ENCODE measurements around the gene MTHFD1L. TPM values are rescaled to one million over a fixed set of nuclear protein-coding genes. Genes with fewer than 3 reads are reported as not detected.
A peak's percentile ranks its signal among the peaks of the same experiment; 100 is the strongest.
"Not testable (repeated sequence)": the region's sequence is repeated elsewhere in the genome, so short reads cannot be mapped to it uniquely, and the experiment has no call there.

The MTHFD1L gene
- total RNA-seq, 1 donor from 2014 or later, result 66.0 TPM

DNA sequence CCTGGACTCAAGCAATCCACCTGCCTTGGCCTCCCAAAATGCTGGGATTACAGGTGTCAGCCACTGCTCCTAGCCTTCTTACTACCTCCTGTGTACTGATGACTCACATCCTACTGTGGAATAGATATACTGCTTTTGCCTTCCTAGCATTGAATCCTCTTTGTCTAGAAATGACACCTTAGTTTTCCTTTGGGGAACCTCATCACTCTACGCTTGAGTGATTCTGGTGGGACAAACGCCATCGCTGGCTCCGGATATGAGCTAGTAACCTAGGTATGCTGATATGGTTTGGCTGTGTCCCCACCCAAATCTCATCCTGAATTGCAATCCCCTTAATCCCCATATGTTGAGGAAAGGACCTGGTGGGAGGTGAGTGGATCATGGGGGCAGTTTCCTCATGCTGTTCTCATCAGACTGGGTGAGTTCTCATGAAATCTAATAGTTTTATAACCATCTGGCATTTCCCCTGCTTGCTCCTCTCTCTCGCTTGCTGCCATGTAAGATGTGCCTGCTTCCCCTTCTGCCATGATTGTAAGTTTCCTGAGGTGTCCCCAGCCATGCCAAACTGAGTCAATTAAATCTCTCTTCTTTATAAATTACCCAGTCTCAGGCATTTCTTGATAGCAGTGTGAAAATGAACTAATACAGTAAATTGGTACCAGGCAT, 261.8 kb downstream of the MTHFD1L start:
- H3K9me3 Mint-ChIP-seq (ENCODE audit: unreplicated experiment); H3K4me1 Mint-ChIP-seq (ENCODE audit: unreplicated experiment); H3K27ac Mint-ChIP-seq (ENCODE audit: unreplicated experiment); H3K4me3 Mint-ChIP-seq (ENCODE audit: unreplicated experiment); H3K27me3 Mint-ChIP-seq (ENCODE audit: unreplicated experiment); H3K36me3 Mint-ChIP-seq (ENCODE audit: low read depth, unreplicated experiment); DNase-seq (ENCODE audit: low spot score): not testable (repeated sequence)

DNA sequence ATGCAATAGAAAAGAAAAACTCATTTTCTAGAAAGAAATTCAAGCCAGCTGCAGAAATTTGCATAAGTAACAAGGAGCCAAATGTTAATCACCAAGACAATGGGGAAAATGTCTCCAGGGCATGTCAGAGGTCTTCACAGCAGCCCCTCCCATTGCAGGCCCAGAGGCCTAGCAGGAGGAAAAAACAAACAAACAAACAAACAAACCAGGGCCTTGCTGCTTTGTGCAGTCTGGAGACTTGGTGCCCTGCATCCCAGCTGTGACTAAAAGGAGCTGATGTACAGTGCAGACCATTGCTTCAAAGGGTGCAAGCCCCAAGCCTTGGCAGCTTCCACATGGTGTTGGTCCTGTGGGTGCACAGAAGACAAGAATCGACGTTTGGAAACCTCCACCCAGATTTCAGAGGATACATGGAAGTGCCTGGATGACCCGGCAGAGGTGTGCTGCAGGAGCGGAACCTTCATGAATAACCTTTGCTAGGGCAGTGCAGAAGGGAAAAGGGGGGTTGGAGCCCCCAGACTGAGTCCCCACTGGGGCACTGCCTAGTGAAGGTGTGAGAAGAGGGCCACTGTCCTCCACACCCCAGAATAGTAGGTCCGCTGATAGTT, 263.4 kb downstream of the MTHFD1L start:
- no peak overlapping the region for H3K27ac Mint-ChIP-seq (ENCODE audit: unreplicated experiment)
- no peaks in the 10 kb centered on the region for H3K36me3 Mint-ChIP-seq (ENCODE audit: low read depth, unreplicated experiment)
- no peak overlapping the region for H3K4me3 Mint-ChIP-seq (ENCODE audit: unreplicated experiment)
- H3K27me3 Mint-ChIP-seq (ENCODE audit: unreplicated experiment), result peaks cover 4% of the 10 kb centered on the region
- H3K9me3 Mint-ChIP-seq (ENCODE audit: unreplicated experiment), result no peaks in the 10 kb centered on the region
- TF ChIP-seq, protein P1, sequence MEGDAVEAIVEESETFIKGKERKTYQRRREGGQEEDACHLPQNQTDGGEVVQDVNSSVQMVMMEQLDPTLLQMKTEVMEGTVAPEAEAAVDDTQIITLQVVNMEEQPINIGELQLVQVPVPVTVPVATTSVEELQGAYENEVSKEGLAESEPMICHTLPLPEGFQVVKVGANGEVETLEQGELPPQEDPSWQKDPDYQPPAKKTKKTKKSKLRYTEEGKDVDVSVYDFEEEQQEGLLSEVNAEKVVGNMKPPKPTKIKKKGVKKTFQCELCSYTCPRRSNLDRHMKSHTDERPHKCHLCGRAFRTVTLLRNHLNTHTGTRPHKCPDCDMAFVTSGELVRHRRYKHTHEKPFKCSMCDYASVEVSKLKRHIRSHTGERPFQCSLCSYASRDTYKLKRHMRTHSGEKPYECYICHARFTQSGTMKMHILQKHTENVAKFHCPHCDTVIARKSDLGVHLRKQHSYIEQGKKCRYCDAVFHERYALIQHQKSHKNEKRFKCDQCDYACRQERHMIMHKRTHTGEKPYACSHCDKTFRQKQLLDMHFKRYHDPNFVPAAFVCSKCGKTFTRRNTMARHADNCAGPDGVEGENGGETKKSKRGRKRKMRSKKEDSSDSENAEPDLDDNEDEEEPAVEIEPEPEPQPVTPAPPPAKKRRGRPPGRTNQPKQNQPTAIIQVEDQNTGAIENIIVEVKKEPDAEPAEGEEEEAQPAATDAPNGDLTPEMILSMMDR (IDR thresholded peaks at IDR 0.05; ENCODE audit: unreplicated experiment), result no peak
- DNase-seq (ENCODE audit: low spot score), result no peak
- H3K4me1 Mint-ChIP-seq (ENCODE audit: unreplicated experiment), result no peaks in the 10 kb centered on the region

DNA sequence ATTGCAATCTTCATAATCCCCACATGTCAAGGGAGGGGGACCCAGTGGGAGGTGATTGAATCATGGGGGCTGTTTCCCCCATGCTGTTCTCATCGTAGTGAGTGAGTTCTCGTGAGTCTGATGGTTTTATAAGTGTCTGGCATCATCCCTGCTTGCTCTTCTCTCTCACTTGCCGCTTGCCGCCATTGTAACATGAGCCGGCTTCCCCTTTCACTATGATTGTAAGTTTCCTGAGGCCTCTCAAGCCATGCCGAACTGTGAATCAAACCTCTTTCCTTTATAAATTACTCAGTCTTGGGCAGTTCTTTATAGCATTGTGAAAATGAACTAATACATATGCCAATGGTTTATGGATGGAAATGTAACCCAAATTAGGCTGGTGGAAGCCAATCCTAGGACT, 264.8 kb downstream of the MTHFD1L start:
- H3K27me3 Mint-ChIP-seq (ENCODE audit: unreplicated experiment), result peaks cover 4% of the 10 kb centered on the region
- no peak for DNase-seq (ENCODE audit: low spot score)
- H3K4me3 Mint-ChIP-seq (ENCODE audit: unreplicated experiment), result no peak overlapping the region
- no peaks in the 10 kb centered on the region for H3K4me1 Mint-ChIP-seq (ENCODE audit: unreplicated experiment)
- H3K27ac Mint-ChIP-seq (ENCODE audit: unreplicated experiment), result peak overlapping the region; percentile 32
- TF ChIP-seq, protein P1 (IDR thresholded peaks at IDR 0.05; ENCODE audit: unreplicated experiment), result no peak
- no peaks in the 10 kb centered on the region for H3K36me3 Mint-ChIP-seq (ENCODE audit: low read depth, unreplicated experiment)
- no peaks in the 10 kb centered on the region for H3K9me3 Mint-ChIP-seq (ENCODE audit: unreplicated experiment)

DNA sequence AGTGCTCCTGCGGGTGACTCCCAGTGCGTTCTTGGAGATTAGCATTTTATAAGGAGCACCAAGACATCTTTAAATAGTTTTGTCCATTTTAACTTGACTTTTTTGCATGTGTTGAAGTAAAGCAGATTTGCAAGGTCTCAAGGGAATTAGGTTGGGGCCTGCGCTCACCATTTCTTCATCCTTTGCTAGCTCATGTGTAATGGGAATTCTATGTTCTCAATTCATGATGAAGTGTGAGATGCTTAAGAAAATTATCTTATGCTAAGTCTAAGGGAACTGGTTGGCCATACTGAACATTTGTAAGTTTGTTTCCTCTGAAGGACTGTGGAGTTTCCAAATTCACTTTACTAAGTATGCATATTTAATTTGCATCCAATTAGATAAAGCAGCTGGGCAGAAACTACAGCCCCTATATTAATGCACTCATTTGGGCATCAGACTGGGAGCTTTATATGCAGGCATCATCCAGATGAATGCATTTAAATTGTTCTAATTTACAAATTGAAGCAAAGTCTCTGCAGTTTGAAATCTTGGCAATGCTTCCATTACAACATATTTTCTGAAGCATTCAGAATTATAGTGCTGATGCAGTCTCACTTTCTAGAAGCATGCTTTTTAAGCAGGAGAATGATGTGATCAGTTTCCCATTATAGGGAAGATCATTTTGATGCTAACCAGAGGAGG, 266.0 kb downstream of the MTHFD1L start:
- DNase-seq (ENCODE audit: low spot score), result no peak
- Mint-ChIP-seq H3K36me3 (ENCODE audit: low read depth, unreplicated experiment) (no peaks in the 10 kb centered on the region), H3K9me3 (ENCODE audit: unreplicated experiment) (no peaks in the 10 kb centered on the region), H3K4me1 (ENCODE audit: unreplicated experiment) (no peaks in the 10 kb centered on the region), H3K27me3 (ENCODE audit: unreplicated experiment) (peaks cover 4% of the 10 kb centered on the region), H3K4me3 (ENCODE audit: unreplicated experiment) (no peak overlapping the region), H3K27ac (ENCODE audit: unreplicated experiment) (no peak overlapping the region)
- TF ChIP-seq, protein P1 (IDR thresholded peaks at IDR 0.05; ENCODE audit: unreplicated experiment), result no peak

DNA sequence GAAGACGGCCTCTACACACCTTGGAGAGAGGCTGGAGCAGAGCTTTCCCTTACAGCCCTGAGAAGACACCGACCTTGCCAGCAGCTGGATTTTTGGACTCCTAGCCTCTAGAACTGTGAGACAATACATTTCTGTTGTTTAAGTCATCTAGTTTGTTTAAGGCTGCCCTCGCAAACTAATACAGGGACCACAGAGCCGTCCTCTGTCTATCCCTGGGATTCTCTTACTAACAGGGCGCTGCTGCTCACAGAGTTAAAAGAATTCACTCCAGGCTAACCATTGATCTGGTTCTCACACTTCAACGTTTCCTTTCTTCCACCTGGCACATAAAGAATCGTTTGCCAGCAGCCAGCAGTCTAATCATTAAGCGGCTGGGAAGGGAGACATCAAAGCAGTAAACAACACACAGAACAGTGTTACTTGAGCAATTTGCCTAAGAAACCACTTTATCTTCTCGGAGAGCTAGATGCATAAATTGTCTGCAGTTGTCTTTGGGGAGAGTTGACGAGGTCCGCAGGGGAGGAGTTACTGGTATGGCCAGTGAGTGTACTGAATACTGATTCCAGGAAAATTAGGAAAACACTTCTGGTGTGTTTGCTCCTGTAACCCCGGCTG, 270.7 kb downstream of the MTHFD1L start:
- Mint-ChIP-seq H3K4me3 (ENCODE audit: unreplicated experiment) (no peak overlapping the region), H3K4me1 (ENCODE audit: unreplicated experiment) (no peaks in the 10 kb centered on the region), H3K27ac (ENCODE audit: unreplicated experiment) (no peak overlapping the region), H3K36me3 (ENCODE audit: low read depth, unreplicated experiment) (no peaks in the 10 kb centered on the region), H3K27me3 (ENCODE audit: unreplicated experiment) (peaks cover 3% of the 10 kb centered on the region), H3K9me3 (ENCODE audit: unreplicated experiment) (no peaks in the 10 kb centered on the region)
- no peak for DNase-seq (ENCODE audit: low spot score)
- TF ChIP-seq, protein P1 (IDR thresholded peaks at IDR 0.05; ENCODE audit: unreplicated experiment), result no peak
